Breast epithelium (tissue), 3 donors: Measurements from ENCODE around the gene TRIM40.

Experiments used
- POLR2A ChIP-seq: fragments of 450-650 bp; IDR thresholded peaks from one replicate; pipeline ENCODE4 v1.6.1; 2016; ENCODE audit warnings: antibody characterized with exemption, mild to moderate bottlenecking, moderate library complexity
- POLR2AphosphoS5 ChIP-seq, 3 donors: sonication (generic); formaldehyde crosslinking; IDR thresholded peaks; one replicate each; pipeline ENCODE4 v1.6.1; 2017; ENCODE audit warnings: antibody characterized with exemption in 3 of 3
- TF ChIP-seq, protein P1 (sequence below), 3 donors: fragments of 450-650 bp; IDR thresholded peaks; one replicate each; pipeline ENCODE4 v1.5.1; 2016 to 2017; ENCODE audit warnings: antibody characterized with exemption in 3 of 3, mild to moderate bottlenecking in 3 of 3, moderate library complexity in 3 of 3

DNA sequence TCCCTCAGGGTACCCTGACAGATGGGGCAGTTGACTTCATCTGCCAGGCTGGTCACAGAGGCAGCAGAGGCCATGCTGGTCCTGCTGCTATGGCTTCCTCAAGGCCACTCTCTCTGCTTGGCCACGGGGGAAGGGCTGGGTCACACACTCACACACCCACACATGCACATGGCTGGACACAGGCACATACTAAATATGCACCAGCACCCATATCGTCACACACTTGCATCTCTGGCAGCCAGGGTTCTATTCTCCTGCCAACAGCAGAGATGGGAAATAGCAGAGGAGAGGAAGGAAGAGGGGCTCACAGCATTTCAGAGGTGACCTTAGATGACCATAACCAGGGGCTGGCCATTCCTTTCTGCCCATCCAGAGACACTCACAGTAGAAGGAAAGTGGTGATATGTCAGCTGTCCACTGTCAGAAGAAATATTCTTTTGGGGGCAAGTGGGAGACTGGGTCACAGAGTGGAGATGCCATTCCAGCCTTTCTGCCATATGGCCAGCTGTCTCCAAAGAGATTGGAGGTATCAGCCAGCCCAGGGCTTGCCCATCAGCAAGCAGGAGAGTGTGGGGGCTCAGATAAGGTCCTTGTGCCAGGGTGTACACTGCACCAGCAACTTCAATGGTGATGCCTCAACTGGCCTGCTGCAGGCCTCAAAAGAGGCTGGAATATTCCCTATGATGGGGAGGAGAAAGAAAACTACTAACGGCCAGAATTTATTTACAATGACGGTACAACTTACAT is 25.0 kb downstream of the TRIM40 start, which contains the start of gene TRIM10:
- TF ChIP-seq, protein P1, sequence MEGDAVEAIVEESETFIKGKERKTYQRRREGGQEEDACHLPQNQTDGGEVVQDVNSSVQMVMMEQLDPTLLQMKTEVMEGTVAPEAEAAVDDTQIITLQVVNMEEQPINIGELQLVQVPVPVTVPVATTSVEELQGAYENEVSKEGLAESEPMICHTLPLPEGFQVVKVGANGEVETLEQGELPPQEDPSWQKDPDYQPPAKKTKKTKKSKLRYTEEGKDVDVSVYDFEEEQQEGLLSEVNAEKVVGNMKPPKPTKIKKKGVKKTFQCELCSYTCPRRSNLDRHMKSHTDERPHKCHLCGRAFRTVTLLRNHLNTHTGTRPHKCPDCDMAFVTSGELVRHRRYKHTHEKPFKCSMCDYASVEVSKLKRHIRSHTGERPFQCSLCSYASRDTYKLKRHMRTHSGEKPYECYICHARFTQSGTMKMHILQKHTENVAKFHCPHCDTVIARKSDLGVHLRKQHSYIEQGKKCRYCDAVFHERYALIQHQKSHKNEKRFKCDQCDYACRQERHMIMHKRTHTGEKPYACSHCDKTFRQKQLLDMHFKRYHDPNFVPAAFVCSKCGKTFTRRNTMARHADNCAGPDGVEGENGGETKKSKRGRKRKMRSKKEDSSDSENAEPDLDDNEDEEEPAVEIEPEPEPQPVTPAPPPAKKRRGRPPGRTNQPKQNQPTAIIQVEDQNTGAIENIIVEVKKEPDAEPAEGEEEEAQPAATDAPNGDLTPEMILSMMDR (IDR thresholded peaks at IDR 0.05): no peak
- TF ChIP-seq POLR2AphosphoS5 (IDR thresholded peaks at IDR 0.05) (no peak), POLR2A (no peak)
